Liver (tissue), 9 donors: ENCODE data around the gene SYT6. TPM values are rescaled to one million over a fixed set of nuclear protein-coding genes. Genes with fewer than 3 reads are reported as not detected.

Experiments
- DNase-seq: peaks from one replicate; pipeline ENCODE4 v3.0.0-alpha.2; 2017; ENCODE audit warnings: low spot score
- H3K27ac ChIP-seq, 2 donors: one replicate each; pipeline ENCODE4 v1.7.0; 2013; ENCODE audit warnings: inconsistent platforms in 2 of 2, low read length in 2 of 2, control low read depth in 1 of 2, low read depth in 1 of 2, mild to moderate bottlenecking in 1 of 2
- H3K27me3 ChIP-seq, 4 donors: one replicate each; pipeline versions ENCODE4 v1.6.1 to v1.7.0; 2013; ENCODE audit warnings: low read length in 3 of 4, inconsistent platforms in 1 of 4, mild to moderate bottlenecking in 1 of 4, moderate library complexity in 1 of 4; ENCODE audit not compliant: control insufficient read depth in 4 of 4, insufficient read depth in 4 of 4
- H3K36me3 ChIP-seq, 4 donors: one replicate each; pipeline versions ENCODE4 v1.6.1 to v1.7.0; 2013; ENCODE audit warnings: low read length in 3 of 4, mild to moderate bottlenecking in 3 of 4, low read depth in 1 of 4, moderate library complexity in 1 of 4; ENCODE audit not compliant: control insufficient read depth in 4 of 4, insufficient read depth in 3 of 4
- H3K4me1 ChIP-seq, 4 donors: one replicate each; pipeline versions ENCODE4 v1.6.1 to v1.7.0; 2013; ENCODE audit warnings: low read length in 3 of 4, mild to moderate bottlenecking in 3 of 4, moderate library complexity in 1 of 4; ENCODE audit not compliant: control insufficient read depth in 4 of 4, insufficient read depth in 4 of 4
- H3K4me3 ChIP-seq, 3 donors: one replicate each; pipeline versions ENCODE4 v1.6.1 to v1.7.0; 2013; ENCODE audit warnings: low read length in 3 of 3, control low read depth in 1 of 3, low read depth in 1 of 3, mild to moderate bottlenecking in 1 of 3
- H3K9ac ChIP-seq, 2 donors: one replicate each; pipeline ENCODE4 v1.7.0; 2013; ENCODE audit warnings: low read length in 2 of 2, mild to moderate bottlenecking in 2 of 2, moderate library complexity in 2 of 2, control low read depth in 1 of 2, low read depth in 1 of 2
- H3K9me3 ChIP-seq, 4 donors: one replicate each; pipeline versions ENCODE4 v1.6.1 to v1.7.0; 2013; ENCODE audit warnings: low read length in 3 of 4; ENCODE audit not compliant: control insufficient read depth in 4 of 4
- CTCF ChIP-seq: fragments of 150-350 bp; IDR thresholded peaks from 2 replicates; pipeline ENCODE4 v1.5.1; 2017; ENCODE audit warnings: improper control_type of control experiment, low read depth, low read length; ENCODE audit not compliant: missing input control
- FOXA1 ChIP-seq: IDR thresholded peaks from 2 replicates; pipeline ENCODE4 v1.6.1; 2016; ENCODE audit warnings: antibody characterized with exemption
- FOXA2 ChIP-seq: IDR thresholded peaks from 2 replicates; pipeline ENCODE4 v1.6.1; 2016; ENCODE audit warnings: antibody characterized with exemption
- GABPA ChIP-seq, 2 donors: IDR thresholded peaks in 1 of 2; conservative IDR thresholded peaks in 1 of 2; 2 replicates each; pipeline ENCODE4 v1.6.1; 2016; ENCODE audit warnings: antibody characterized with exemption in 2 of 2, mild to moderate bottlenecking in 1 of 2, moderate library complexity in 1 of 2
- HNF4G ChIP-seq: IDR thresholded peaks from 2 replicates; pipeline ENCODE4 v1.6.1; 2016; ENCODE audit warnings: antibody characterized with exemption
- JUND ChIP-seq, 2 donors: IDR thresholded peaks; 2 replicates each; pipeline ENCODE4 v1.6.1; 2016; ENCODE audit warnings: antibody characterized with exemption in 2 of 2
- MAX ChIP-seq: IDR thresholded peaks from 2 replicates; pipeline ENCODE4 v1.6.1; 2016; ENCODE audit warnings: antibody characterized with exemption
- RAD21 ChIP-seq, 2 donors: IDR thresholded peaks; 2 replicates each; pipeline ENCODE4 v1.6.1; 2016; ENCODE audit warnings: antibody characterized with exemption in 2 of 2, mild to moderate bottlenecking in 2 of 2
- REST ChIP-seq: IDR thresholded peaks from 2 replicates; pipeline ENCODE4 v1.6.1; 2016; ENCODE audit warnings: antibody characterized with exemption, mild to moderate bottlenecking
- RXRA ChIP-seq, 2 donors: IDR thresholded peaks; 2 replicates each; pipeline ENCODE4 v1.6.1; 2017 to 2018; ENCODE audit warnings: antibody characterized with exemption in 2 of 2, mild to moderate bottlenecking in 1 of 2
- YY1 ChIP-seq: IDR thresholded peaks from 2 replicates; pipeline ENCODE4 v1.6.1; 2016; ENCODE audit warnings: antibody characterized with exemption, mild to moderate bottlenecking
- ZBTB33 ChIP-seq: IDR thresholded peaks from 2 replicates; pipeline ENCODE4 v1.6.1; 2016; ENCODE audit warnings: antibody characterized with exemption
- WGBS: extraction: QIAGEN DNeasy Blood & Tissue Kit; methylation state at CpG from one replicate; pipeline ENCODE4 v1.1.7; 2013; 5-methylcytosine and 5-hydroxymethylcytosine counted together
- polyA plus RNA-seq, 2 donors: library from polyadenylated mRNA; stranded (reverse) in 1 of 2; unstranded in 1 of 2; fragments of 200-250 nt in 1 of 2; fragments of >200 nt in 1 of 2; fragmentation: Nextera tagmentation in 1 of 2; extraction: Ambion mirVana in 1 of 2; gene quantifications; one replicate each; pipeline versions ENCODE4 v1.2.1 to v1.2.3, GENCODE V29; 2013 to 2015
- total RNA-seq, 2 donors: library from RNA; depleted of rRNA; stranded (reverse); fragments of >200 nt; gene quantifications; one replicate each; pipeline ENCODE4 v1.2.3, GENCODE V29; 2014
- donor health status: healthy.
- donor health status: healthy.
- donor health status: healthy.
- donor health status: healthy.
- donor health status: healthy.

Gene SYT6
- total and polyA plus RNA-seq, 4 donors, result under 0.01 to 0.17 TPM; not detected in 2

- TF ChIP-seq ZBTB33, result no peak
- TF ChIP-seq MAX, result no peak
- TF ChIP-seq HNF4G, result no peak
- TF ChIP-seq RAD21 (IDR thresholded peaks at IDR 0.05), result no peak
- no peak for TF ChIP-seq GABPA (IDR thresholded peaks at IDR 0.05 in 1 of 2, conservative IDR thresholded peaks at IDR 0.05 in 1 of 2)
- no peak for TF ChIP-seq RXRA (IDR thresholded peaks at IDR 0.05)
- TF ChIP-seq FOXA2, result no peak
Measured at GRCh38 chr1:114122941-114123618, 30.6 kb downstream of the SYT6 start (continued).

GRCh38 chr1:114118351-114118990 lies 35.2 kb downstream of the SYT6 start:
- H3K27ac ChIP-seq, result no peak overlapping the region
- 68% methylated on average over 17 of the region's 17 CpGs for WGBS
- TF ChIP-seq YY1 (no peak), RAD21 (IDR thresholded peaks at IDR 0.05) (no peak), JUND (IDR thresholded peaks at IDR 0.05) (no peak), ZBTB33 (no peak), FOXA1 (no peak), REST (no peak), CTCF (no peak)

More at GRCh38 chr1:114118351-114118990, 35.2 kb downstream of the SYT6 start:
- H3K9me3 ChIP-seq, result no peaks in the 10 kb centered on the region
- H3K4me1 ChIP-seq, result no peaks in the 10 kb centered on the region
- H3K36me3 ChIP-seq, result no peaks in the 10 kb centered on the region
- H3K4me3 ChIP-seq, result no peak overlapping the region
- DNase-seq, result no peak
- no peaks in the 10 kb centered on the region for H3K27me3 ChIP-seq
- H3K9ac ChIP-seq, result no peak overlapping the region
